Measurements from ENCODE around the gene TBATA.

DNA sequence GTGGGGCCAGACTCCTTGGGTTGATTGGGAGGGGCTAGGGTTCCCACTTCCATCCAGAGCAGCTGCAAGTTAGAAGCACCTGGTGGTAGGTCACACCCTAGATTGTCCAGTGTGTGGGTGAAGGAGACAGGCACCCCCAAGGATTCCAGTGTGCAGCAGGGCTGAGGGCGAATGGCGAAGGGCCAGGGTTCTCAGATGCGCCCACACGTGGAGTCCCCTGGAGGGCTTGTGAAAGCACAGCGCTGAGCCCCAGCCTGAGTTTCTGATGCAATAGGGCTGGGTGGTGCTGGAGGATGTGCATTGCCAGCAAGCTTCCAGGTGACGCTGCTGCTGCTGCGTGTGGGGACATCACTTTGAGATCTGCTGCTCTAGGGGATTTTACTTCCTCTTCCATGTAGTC is 25.4 kb downstream of the TBATA start:
- TF ChIP-seq CTCF (IDR thresholded peaks at IDR 0.05) (no peak), POLR2A (IDR thresholded peaks at IDR 0.05) (no peak)
